ENCODE data around the gene ZNF438. TPM values are rescaled to one million over a fixed set of nuclear protein-coding genes. Genes with fewer than 3 reads are reported as not detected.

ZNF438 gene
- total and polyA plus RNA-seq, 10 of the 15 experiments (the other 5 are each of a cell fraction or from before 2014, with no cell fraction given): 0.93 to 5.2 (median 1.9) TPM

- TF ChIP-seq E2F4 (IDR thresholded peaks at IDR 0.05; ENCODE audit: low read depth, low read length) (no peak), TARDBP (IDR thresholded peaks at IDR 0.05; ENCODE audit: borderline replicate concordance) (no peak), NR2C2 (IDR thresholded peaks at IDR 0.05; ENCODE audit: borderline replicate concordance, control insufficient read depth, insufficient read length, low read depth) (no peak), NRF1 (conservative IDR thresholded peaks at IDR 0.05; ENCODE audit: low read depth, low read length) (no peak), CTCF (IDR thresholded peaks at IDR 0.05 in 2 of 3, conservative IDR thresholded peaks at IDR 0.05 in 1 of 3; ENCODE audit: control insufficient read depth in 2 of 3, extremely low read depth in 1 of 3, insufficient read depth in 1 of 3, low read depth in 3 of 3, low read length in 3 of 3) (no peak), ZBTB33 (IDR thresholded peaks at IDR 0.05) (no peak), SMC3 (IDR thresholded peaks at IDR 0.05; ENCODE audit: borderline replicate concordance, low read length) (no peak), JUNB (IDR thresholded peaks at IDR 0.05) (no peak), E2F8 (IDR thresholded peaks at IDR 0.05; ENCODE audit: low read depth, partially characterized antibody) (no peak)
- Histone ChIP-seq H3K79me2 (ENCODE audit: control insufficient read depth, insufficient read depth, low read length) (peaks cover 2% of the 10 kb centered on the region; the same call in 1 of the 2 replicates), H4K20me1 (ENCODE audit: control insufficient read depth, insufficient read depth) (no peaks in the 10 kb centered on the region), H3K9me3 (replicated peaks; ENCODE audit: control insufficient read depth, insufficient read depth, low read length) (no peaks in the 10 kb centered on the region; the same call in 2 of the 3 replicates), H3K27me3 (replicated peaks in 1 of 2; ENCODE audit: control insufficient read depth in 2 of 2, insufficient read depth in 2 of 2, low read length in 1 of 2) (no peaks in the 10 kb centered on the region), H3K4me3 (no peak overlapping the region; the same call in 1 of the 2 replicates), H3K9ac (ENCODE audit: control insufficient read depth, insufficient read depth, low read length) (no peak overlapping the region), H2AFZ (ENCODE audit: control insufficient read depth, low read depth, low read length) (no peak overlapping the region), H3K36me3 (ENCODE audit: control insufficient read depth in 2 of 2, insufficient read depth in 2 of 2, low read length in 1 of 2) (no peaks in the 10 kb centered on the region), H3K27ac (ENCODE audit: control insufficient read depth, insufficient read depth) (no peak overlapping the region), H3K4me1 (ENCODE audit: control insufficient read depth, insufficient read depth, low read length) (peaks cover 2% of the 10 kb centered on the region; the same call in 1 of the 2 replicates), H3K4me2 (ENCODE audit: control insufficient read depth, insufficient read depth) (no peak overlapping the region)
- FAIRE-seq: no peak
- DNase-seq (ENCODE audit: low read depth, low spot score): no peak
- BruUV-seq (replicated peaks): TSS peak; percentile 78
- ATAC-seq: no peak
- 71% methylated on average over 6 of the region's 6 CpGs for WGBS (ENCODE audit: insufficient coverage, insufficient replicate concordance, low lambda C conversion rate, missing lambda C conversion rate)
- RAD21 ChIA-PET (ENCODE audit: unreplicated experiment): no interaction called here
- in situ Hi-C loops (cut with MboI): no loop called here
- SMC1A ChIA-PET (ENCODE audit: uncharacterized antibody, unreplicated experiment): interaction anchor here (2.1 to 5.8 kb wide), 2 partner anchors 24 to 248 kb away, joined by 9 to 38 read pairs; no protein-coding TSS in a partner anchor
- POLR2A ChIA-PET: interaction anchor here (0.5 to 1.2 kb wide), 3 partner anchors 104 to 754 kb away, joined by 3 to 5 read pairs (median 3); no protein-coding TSS in a partner anchor
- CTCF ChIA-PET: interaction anchor here (0.8 to 2.1 kb wide), 2 partner anchors 24 to 281 kb away, joined by 3 to 8 read pairs; no protein-coding TSS in a partner anchor
- intact Hi-C loops (cut with micrococcal nuclease; ENCODE audit: unreplicated experiment): loop anchor here (2.0 to 10.0 kb wide), 3 partner anchors 102 to 286 kb away; partner anchors contain the start of gene ZEB1
Measured at GRCh38 chr10:31033147-31033546, 1.5 kb upstream of the ZNF438 start.
